Adrenal gland (tissue), 5 donors: Measurements from ENCODE around the gene SLC37A1.

ENCODE experiments used
- CTCF ChIP-seq, 6 experiments: fragments of 450-650 bp in 4 of 6; fragments of 200-600 bp in 2 of 6; sonication (generic) in 1 of 6; IDR thresholded peaks; 1 replicate in 5 of 6; 2 replicates in 1 of 6; pipeline versions ENCODE4 v1.5.1 to v1.8.0; 2016 to 2021; ENCODE audit warnings: antibody characterized with exemption in 6 of 6, mild to moderate bottlenecking in 2 of 6, moderate library complexity in 1 of 6
- POLR2A ChIP-seq, 2 donors: fragments of 450-650 bp; IDR thresholded peaks; one replicate each; pipeline ENCODE4 v1.6.1; 2017; ENCODE audit warnings: antibody characterized with exemption in 2 of 2, mild to moderate bottlenecking in 2 of 2, moderate library complexity in 1 of 2
- donor health status: DM: no; HTN: no; CAD: no.

- TF ChIP-seq CTCF (IDR thresholded peaks at IDR 0.05) (no peak), POLR2A (IDR thresholded peaks at IDR 0.05) (no peak)
Observed at GRCh38 chr21:42490720-42491119, 22.9 kb upstream of the SLC37A1 start.
